C4-2B (cell line): ENCODE data around the gene IL1A.

Experiments used
- CTCF ChIP-seq: fragments of 450-650 bp; conservative IDR thresholded peaks from 2 replicates; pipeline ENCODE4 v1.5.1; 2017; ENCODE audit warnings: mild to moderate bottlenecking
- ZFX ChIP-seq: fragments of 450-650 bp; IDR thresholded peaks from 2 replicates; pipeline ENCODE4 v1.6.1; 2017

- no peak for TF ChIP-seq CTCF
- no peak for TF ChIP-seq ZFX
Observed at GRCh38 chr2:112760149-112760548, 24.1 kb downstream of the IL1A start.
